ENCODE results near the gene OR2V2. TPM values are rescaled to one million over a fixed set of nuclear protein-coding genes. Genes with fewer than 3 reads are reported as not detected.
"Not testable (repeated sequence)": the region's sequence is repeated elsewhere in the genome, so short reads cannot be mapped to it uniquely, and the experiment has no call there.

OR2V2 gene
- polyA plus RNA-seq, 2 of the 4 experiments (the other 2 are of a cell fraction) = not detected

- CTCF ChIA-PET = interaction anchor here (1.2 to 1.5 kb wide), 4 partner anchors 11 to 328 kb away, joined by 3 to 4 read pairs (median 3); no protein-coding TSS in a partner anchor
Observed at GRCh38 chr5:181112476-181112875, 34.9 kb upstream of the OR2V2 start.

GRCh38 chr5:181113572-181113971, 33.8 kb upstream of the OR2V2 start:
- not testable (repeated sequence) for H3K27ac ChIP-seq; ATAC-seq; DNase-seq (ENCODE audit: low read depth in 1 of 2, low spot score in 1 of 2); H3K4me3 ChIP-seq; FAIRE-seq; H3K9me3 ChIP-seq; H3K4me2 ChIP-seq; H3K4me1 ChIP-seq
- WGBS (ENCODE audit: missing lambda C conversion rate) = 86% methylated on average over 13 of the region's 13 CpGs
- CTCF ChIA-PET = interaction anchor here (0.6 to 1.2 kb wide), 3 partner anchors 244 to 1076 kb away, joined by 3 to 4 read pairs (median 3); no protein-coding TSS in a partner anchor
- POLR2A ChIA-PET = interaction anchor here (0.9 kb wide), 1 partner anchor 70 kb away, joined by 5 read pairs; no protein-coding TSS in a partner anchor

More at GRCh38 chr5:181112476-181112875, 34.9 kb upstream of the OR2V2 start:
- Histone ChIP-seq H3K4me2 (no peak overlapping the region), H3K4me1 (0 out of 3 replicates have a peak, but pooled peaks cover 6% of the 10 kb centered on the region), H3K9me3 (no peaks in the 10 kb centered on the region), H3K27ac (no peak overlapping the region), H3K4me3 (no peak overlapping the region)
- POLR2A ChIA-PET = interaction anchor here (0.5 to 0.9 kb wide), 2 partner anchors 19 to 69 kb away, joined by 3 to 5 read pairs; no protein-coding TSS in a partner anchor
- TF ChIP-seq EP300 (IDR thresholded peaks at IDR 0.05) (no peak), ESRRA (IDR thresholded peaks at IDR 0.05; ENCODE audit: borderline replicate concordance, low read length) (no peak), ZFP36 (IDR thresholded peaks at IDR 0.05; ENCODE audit: borderline replicate concordance, partially characterized antibody) (no peak), CTCF (IDR thresholded peaks at IDR 0.05) (no peak), USF2 (IDR thresholded peaks at IDR 0.05) (no peak), PHF8 (IDR thresholded peaks at IDR 0.05; ENCODE audit: borderline replicate concordance, low read depth) (no peak), SREBF2 (IDR thresholded peaks at IDR 0.05) (no peak), PBX3 (IDR thresholded peaks at IDR 0.05) (no peak), HDAC2 (IDR thresholded peaks at IDR 0.05) (no peak), GATA3 (IDR thresholded peaks at IDR 0.05; ENCODE audit: borderline replicate concordance) (no peak), SMC3 (IDR thresholded peaks at IDR 0.05) (no peak), POLR2AphosphoS2 (conservative IDR thresholded peaks at IDR 0.05; ENCODE audit: low read length) (no peak), KDM1A (IDR thresholded peaks at IDR 0.05; ENCODE audit: low read depth) (no peak), FOSB (CRISPR knock-in tag; IDR thresholded peaks at IDR 0.05) (no peak), ZNF302 (CRISPR knock-in tag; IDR thresholded peaks at IDR 0.05) (no peak)
- ATAC-seq (no peak), FAIRE-seq (no peak), DNase-seq (ENCODE audit: low read depth in 1 of 2, low spot score in 1 of 2) (no peak)
- 72% methylated on average over 5 of the region's 5 CpGs for WGBS (ENCODE audit: missing lambda C conversion rate)

GRCh38 chr5:181114284-181114843, 33.0 kb upstream of the OR2V2 start:
- Histone ChIP-seq H3K4me1 (0 out of 3 replicates have a peak, but pooled peaks cover 6% of the 10 kb centered on the region), H3K4me3 (no peak overlapping the region), H3K27ac (peak overlapping the region; percentile 32 to 73; a peak in 5 of 6 replicates), H3K9me3 (no peaks in the 10 kb centered on the region), H3K4me2 (peak overlapping the region; percentile 60)
- ChIA-PET CTCF (interaction anchor here (0.8 to 1.5 kb wide), 4 partner anchors 14 to 280 kb away, joined by 3 to 6 read pairs (median 4); no protein-coding TSS in a partner anchor), POLR2A (interaction anchor here (0.6 kb wide), 1 partner anchor 258 kb away, joined by 5 read pairs; no protein-coding TSS in a partner anchor)
- ATAC-seq (no peak), FAIRE-seq (no peak), DNase-seq (ENCODE audit: low read depth in 1 of 2, low spot score in 1 of 2) (no peak)
- 91% methylated on average over 33 of the region's 33 CpGs for WGBS (ENCODE audit: missing lambda C conversion rate)
- no peak for TF ChIP-seq SREBF2 (IDR thresholded peaks at IDR 0.05)
- no peak for TF ChIP-seq MAX (IDR thresholded peaks at IDR 0.05)
- TF ChIP-seq ATOH8 (CRISPR knock-in tag; IDR thresholded peaks at IDR 0.05; ENCODE audit: low read depth) = no peak
- TF ChIP-seq JUNB (IDR thresholded peaks at IDR 0.05) = no peak
- TF ChIP-seq MYC (IDR thresholded peaks at IDR 0.05; ENCODE audit: borderline replicate concordance, low read length) = no peak
